Retinal pigment epithelial cell (primary cell): ENCODE results near the gene EIF6.
"Not testable (repeated sequence)": the region's sequence is repeated elsewhere in the genome, so short reads cannot be mapped to it uniquely, and the experiment has no call there.

Experiments
- DNase-seq: peaks from one replicate; pipeline ENCODE4 v3.0.0-alpha.2; 2010; ENCODE audit warnings: low read depth
- H3K4me3 ChIP-seq: 2 replicates; pipeline ENCODE4 v1.5.1; 2011; ENCODE audit warnings: mild to moderate bottlenecking, low read length, control low read depth, moderate library complexity
- TF ChIP-seq, protein P1 (sequence below): conservative IDR thresholded peaks from 2 replicates; pipeline ENCODE4 v1.5.1; 2011; ENCODE audit warnings: low read depth, low read length, control low read depth, inconsistent platforms

EIF6 gene

DNA sequence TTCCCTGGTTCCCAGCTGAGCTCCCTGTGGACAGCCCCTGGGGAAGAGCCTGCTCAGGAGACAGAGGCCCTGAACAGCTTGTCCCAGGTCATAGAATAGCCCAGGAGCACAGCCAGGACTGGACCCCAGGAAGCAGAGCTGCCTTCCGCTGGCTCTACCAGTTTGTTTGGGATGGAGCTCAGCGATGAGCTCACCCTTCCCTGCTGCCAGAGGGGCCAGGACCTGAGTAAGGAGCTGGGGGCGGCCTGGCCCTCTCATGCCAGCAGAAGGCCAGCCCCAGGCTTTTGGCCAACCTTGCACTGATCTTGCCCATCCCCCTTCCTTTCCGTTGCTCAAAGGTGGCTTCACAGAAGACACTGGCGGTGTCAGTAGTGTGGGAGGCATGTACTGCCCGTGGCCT, 24.1 kb downstream of the EIF6 start:
- TF ChIP-seq, protein P1, sequence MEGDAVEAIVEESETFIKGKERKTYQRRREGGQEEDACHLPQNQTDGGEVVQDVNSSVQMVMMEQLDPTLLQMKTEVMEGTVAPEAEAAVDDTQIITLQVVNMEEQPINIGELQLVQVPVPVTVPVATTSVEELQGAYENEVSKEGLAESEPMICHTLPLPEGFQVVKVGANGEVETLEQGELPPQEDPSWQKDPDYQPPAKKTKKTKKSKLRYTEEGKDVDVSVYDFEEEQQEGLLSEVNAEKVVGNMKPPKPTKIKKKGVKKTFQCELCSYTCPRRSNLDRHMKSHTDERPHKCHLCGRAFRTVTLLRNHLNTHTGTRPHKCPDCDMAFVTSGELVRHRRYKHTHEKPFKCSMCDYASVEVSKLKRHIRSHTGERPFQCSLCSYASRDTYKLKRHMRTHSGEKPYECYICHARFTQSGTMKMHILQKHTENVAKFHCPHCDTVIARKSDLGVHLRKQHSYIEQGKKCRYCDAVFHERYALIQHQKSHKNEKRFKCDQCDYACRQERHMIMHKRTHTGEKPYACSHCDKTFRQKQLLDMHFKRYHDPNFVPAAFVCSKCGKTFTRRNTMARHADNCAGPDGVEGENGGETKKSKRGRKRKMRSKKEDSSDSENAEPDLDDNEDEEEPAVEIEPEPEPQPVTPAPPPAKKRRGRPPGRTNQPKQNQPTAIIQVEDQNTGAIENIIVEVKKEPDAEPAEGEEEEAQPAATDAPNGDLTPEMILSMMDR, result no peak
- DNase-seq, result no peak
- no peak overlapping the region for H3K4me3 ChIP-seq

DNA sequence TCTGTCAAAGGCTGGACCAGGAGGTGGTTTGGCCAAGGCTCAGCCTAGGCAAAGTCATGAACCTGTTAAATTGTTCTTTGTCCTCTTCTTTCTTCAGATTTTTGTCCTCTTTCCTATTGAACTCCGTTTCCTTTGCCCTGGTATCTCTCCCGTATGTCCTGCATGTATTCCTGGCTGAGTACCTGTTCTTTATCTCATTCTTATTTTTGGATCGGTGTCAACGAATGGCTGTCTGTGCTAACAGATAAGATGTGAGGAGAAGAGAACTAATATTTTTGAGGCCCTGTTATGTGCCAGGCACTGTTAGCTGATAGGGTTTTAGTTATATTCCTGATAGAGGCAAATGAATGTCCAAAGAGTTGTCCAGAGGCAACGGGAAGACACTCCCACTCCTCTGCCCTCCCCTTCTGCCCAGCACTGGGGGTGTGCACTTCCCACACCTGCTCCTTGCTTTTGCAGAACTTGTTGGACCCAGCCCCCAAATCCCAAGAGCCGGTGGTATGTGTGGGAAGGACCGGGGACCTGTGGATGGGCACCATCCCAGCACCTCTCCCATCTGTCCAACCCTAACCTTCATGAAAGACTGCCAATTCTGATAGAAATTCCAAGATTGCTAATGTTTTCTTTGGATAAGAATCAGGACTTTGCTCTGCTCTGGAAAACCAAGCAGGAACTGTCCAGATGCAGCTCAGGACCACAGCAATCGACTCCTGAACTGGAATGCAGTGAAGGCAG, 27.2 kb downstream of the EIF6 start:
- TF ChIP-seq, protein P1, result no peak
- no peak overlapping the region for H3K4me3 ChIP-seq
- no peak for DNase-seq

DNA sequence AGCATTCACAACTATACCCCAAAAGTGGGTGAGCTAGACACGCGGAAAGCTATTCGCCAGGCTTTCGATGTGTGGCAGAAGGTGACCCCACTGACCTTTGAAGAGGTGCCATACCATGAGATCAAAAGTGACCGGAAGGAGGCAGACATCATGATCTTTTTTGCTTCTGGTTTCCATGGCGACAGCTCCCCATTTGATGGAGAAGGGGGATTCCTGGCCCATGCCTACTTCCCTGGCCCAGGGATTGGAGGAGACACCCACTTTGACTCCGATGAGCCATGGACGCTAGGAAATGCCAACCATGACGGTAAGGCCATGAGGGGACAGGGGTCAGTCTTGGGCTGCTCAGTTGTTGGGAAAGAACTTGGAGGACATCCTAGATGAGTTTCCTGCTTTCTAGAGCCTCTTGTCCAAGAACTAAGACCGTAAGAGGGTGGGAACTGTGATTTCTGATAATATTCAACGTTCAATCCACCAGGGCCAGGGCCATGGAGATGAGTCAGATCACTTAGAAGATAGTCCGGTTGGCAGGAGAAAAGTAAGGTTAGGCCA, 30.0 kb downstream of the EIF6 start:
- no peak overlapping the region for H3K4me3 ChIP-seq
- TF ChIP-seq, protein P1, result no peak
- DNase-seq, result no peak

DNA sequence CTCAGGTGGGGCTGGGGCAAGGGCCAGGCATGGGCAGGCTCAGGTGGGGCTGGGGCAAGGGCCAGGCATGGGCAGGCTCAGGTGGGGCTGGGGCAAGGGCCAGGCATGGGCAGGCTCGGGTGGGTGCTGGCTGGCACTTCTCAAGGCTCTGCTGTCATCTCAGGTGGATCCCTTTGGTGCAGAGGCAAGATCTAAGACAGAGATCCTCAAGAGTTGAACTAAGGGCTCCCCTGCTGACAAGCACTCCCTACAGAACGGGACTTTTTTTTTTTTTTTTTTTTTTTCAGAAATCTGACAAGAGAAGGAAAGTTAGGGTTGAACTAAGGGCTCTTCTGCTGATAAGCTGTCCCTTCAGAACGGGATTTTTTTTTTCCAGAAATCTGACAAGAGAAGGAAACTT, 31.6 kb downstream of the EIF6 start:
- H3K4me3 ChIP-seq, result no peak overlapping the region
- no peak for DNase-seq
- TF ChIP-seq, protein P1, result no peak

DNA sequence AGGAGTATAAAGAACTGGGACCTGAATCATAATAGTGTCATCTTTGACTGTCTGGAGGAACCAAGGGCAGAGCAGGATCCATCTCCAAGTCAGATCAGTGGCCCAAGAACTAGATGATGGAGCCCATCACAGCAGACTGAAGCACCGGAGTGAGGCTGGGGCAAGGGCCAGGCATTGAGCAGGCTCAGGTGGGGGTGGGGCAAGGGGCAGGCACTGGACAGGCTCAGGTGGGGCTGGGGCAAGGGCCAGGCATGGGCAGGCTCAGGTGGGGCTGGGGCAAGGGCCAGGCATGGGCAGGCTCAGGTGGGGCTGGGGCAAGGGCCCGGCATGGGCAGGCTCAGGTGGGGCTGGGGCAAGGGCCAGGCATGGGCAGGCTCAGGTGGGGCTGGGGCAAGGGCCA, 32.0 kb downstream of the EIF6 start:
- H3K4me3 ChIP-seq, DNase-seq: not testable (repeated sequence)

DNA sequence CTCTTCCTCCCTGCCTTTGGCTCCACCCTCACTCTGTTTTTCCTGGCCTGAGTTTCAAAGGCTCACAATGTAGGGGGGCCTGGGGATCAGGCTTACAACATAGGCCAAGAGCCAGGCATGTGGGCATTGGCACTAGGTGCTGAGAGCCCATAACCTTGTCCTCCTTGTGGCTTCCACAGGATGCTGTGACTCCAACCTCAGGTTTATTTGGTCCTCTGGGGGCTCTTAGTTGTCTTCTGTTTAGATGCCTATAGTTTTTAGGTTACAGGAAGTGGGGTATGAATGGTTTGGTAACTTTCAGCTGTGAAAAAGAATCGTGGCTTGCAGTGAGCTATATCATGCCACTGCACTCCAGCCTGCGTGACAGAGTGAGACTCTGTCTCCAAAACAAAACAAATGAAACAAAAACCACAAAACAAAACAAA, 32.5 kb downstream of the EIF6 start:
- no peak overlapping the region for H3K4me3 ChIP-seq
- DNase-seq, result no peak
- TF ChIP-seq, protein P1, result no peak

DNA sequence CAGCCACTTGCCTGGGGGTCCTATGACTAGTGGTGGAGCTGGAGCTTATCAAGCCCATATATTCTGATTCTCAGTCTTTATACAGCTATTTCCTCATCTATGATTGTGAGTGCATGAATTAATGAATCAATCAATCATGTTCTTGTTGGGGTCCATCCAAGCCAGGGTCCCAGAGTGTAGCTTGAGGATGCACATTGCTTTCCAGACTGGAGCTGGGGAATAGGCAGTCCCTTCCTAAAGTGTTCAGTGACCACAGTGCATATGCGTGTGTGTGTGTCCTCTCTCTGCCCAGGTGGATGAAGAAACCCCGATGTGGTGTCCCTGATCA, 33.0 kb downstream of the EIF6 start:
- H3K4me3 ChIP-seq, result no peak overlapping the region
- TF ChIP-seq, protein P1, result no peak
- DNase-seq, result no peak
